Breast epithelium (tissue), 3 donors: ENCODE results near the gene WDR37.

Experiments used
- CTCF ChIP-seq, 3 donors: fragments of 450-650 bp; IDR thresholded peaks; one replicate each; pipeline ENCODE4 v1.5.1; 2016 to 2017; ENCODE audit warnings: antibody characterized with exemption in 3 of 3, mild to moderate bottlenecking in 3 of 3, moderate library complexity in 3 of 3
- POLR2A ChIP-seq: fragments of 450-650 bp; IDR thresholded peaks from one replicate; pipeline ENCODE4 v1.6.1; 2016; ENCODE audit warnings: antibody characterized with exemption, mild to moderate bottlenecking, moderate library complexity
- POLR2AphosphoS5 ChIP-seq, 3 donors: sonication (generic); formaldehyde crosslinking; IDR thresholded peaks; one replicate each; pipeline ENCODE4 v1.6.1; 2017; ENCODE audit warnings: antibody characterized with exemption in 3 of 3

GRCh38 chr10:1050554-1050953 is 5.6 kb upstream of the WDR37 start:
- TF ChIP-seq POLR2A (no peak), CTCF (IDR thresholded peaks at IDR 0.05) (no peak), POLR2AphosphoS5 (IDR thresholded peaks at IDR 0.05) (no peak)
